Measurements from ENCODE around the gene DNAAF2.
A peak's percentile ranks its signal among the peaks of the same experiment; 100 is the strongest.

DNAAF2 gene

GRCh38 chr14:49612251-49612650 lies 22.8 kb downstream of the DNAAF2 start:
- Histone ChIP-seq H3K4me2 (no peak overlapping the region), H3K4me3 (IDR thresholded peaks at IDR 0.05; ENCODE audit: insufficient read depth, low read depth, low read length) (no peak overlapping the region), H3K79me2 (ENCODE audit: insufficient read depth, low read depth) (peaks cover 8% of the 10 kb centered on the region; the same call in 1 of the 2 replicates), H2AFZ (ENCODE audit: low read depth) (no peak overlapping the region), H3K9ac (no peak overlapping the region), H3K4me1 (ENCODE audit: low read depth, poor library complexity, severe bottlenecking) (no peaks in the 10 kb centered on the region), H4K20me1 (ENCODE audit: insufficient read depth) (no peaks in the 10 kb centered on the region), H3K36me3 (ENCODE audit: insufficient read depth) (no peaks in the 10 kb centered on the region), H3K27ac (no peak overlapping the region), H3K27me3 (ENCODE audit: insufficient read depth, low read depth) (no peaks in the 10 kb centered on the region)
- TF ChIP-seq, protein P1, sequence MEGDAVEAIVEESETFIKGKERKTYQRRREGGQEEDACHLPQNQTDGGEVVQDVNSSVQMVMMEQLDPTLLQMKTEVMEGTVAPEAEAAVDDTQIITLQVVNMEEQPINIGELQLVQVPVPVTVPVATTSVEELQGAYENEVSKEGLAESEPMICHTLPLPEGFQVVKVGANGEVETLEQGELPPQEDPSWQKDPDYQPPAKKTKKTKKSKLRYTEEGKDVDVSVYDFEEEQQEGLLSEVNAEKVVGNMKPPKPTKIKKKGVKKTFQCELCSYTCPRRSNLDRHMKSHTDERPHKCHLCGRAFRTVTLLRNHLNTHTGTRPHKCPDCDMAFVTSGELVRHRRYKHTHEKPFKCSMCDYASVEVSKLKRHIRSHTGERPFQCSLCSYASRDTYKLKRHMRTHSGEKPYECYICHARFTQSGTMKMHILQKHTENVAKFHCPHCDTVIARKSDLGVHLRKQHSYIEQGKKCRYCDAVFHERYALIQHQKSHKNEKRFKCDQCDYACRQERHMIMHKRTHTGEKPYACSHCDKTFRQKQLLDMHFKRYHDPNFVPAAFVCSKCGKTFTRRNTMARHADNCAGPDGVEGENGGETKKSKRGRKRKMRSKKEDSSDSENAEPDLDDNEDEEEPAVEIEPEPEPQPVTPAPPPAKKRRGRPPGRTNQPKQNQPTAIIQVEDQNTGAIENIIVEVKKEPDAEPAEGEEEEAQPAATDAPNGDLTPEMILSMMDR (conservative IDR thresholded peaks at IDR 0.05; ENCODE audit: low read depth, low read length), result no peak

GRCh38 chr14:49607583-49607982 lies 27.5 kb downstream of the DNAAF2 start:
- Histone ChIP-seq H4K20me1 (ENCODE audit: insufficient read depth) (no peaks in the 10 kb centered on the region), H3K4me3 (IDR thresholded peaks at IDR 0.05; ENCODE audit: insufficient read depth, low read depth, low read length) (no peak overlapping the region), H3K4me1 (ENCODE audit: low read depth, poor library complexity, severe bottlenecking) (no peaks in the 10 kb centered on the region), H3K27me3 (ENCODE audit: insufficient read depth, low read depth) (no peaks in the 10 kb centered on the region), H2AFZ (ENCODE audit: low read depth) (no peak overlapping the region), H3K9ac (no peak overlapping the region), H3K27ac (no peak overlapping the region), H3K79me2 (ENCODE audit: insufficient read depth, low read depth) (peaks cover 11% of the 10 kb centered on the region; the same call in 1 of the 2 replicates), H3K36me3 (ENCODE audit: insufficient read depth) (no peaks in the 10 kb centered on the region), H3K4me2 (no peak overlapping the region)
- TF ChIP-seq, protein P1 (conservative IDR thresholded peaks at IDR 0.05; ENCODE audit: low read depth, low read length), result no peak

GRCh38 chr14:49598485-49599300 lies 36.4 kb downstream of the DNAAF2 start, which contains the start of gene LRR1:
Gene LRR1 (plus strand): TSS chr14:49598940. CDS start chr14:49599021, 81 bp downstream.
- H3K27ac ChIP-seq, result peak within 1 kb of the TSS; percentile 94
- TF ChIP-seq, protein P1 (conservative IDR thresholded peaks at IDR 0.05; ENCODE audit: low read depth, low read length), result no peak
- peak within 1 kb of the TSS; percentile 52 for H2AFZ ChIP-seq (ENCODE audit: low read depth)
- H4K20me1 ChIP-seq (ENCODE audit: insufficient read depth), result no peaks in the 10 kb centered on the region
- peak within 1 kb of the TSS; percentile 60 for H3K4me2 ChIP-seq
- H3K4me3 ChIP-seq (IDR thresholded peaks at IDR 0.05; ENCODE audit: insufficient read depth, low read depth, low read length), result no peak within 1 kb of the TSS
- peak within 1 kb of the TSS; percentile 96 for H3K9ac ChIP-seq
- peaks cover 18% of the 10 kb centered on the region for H3K4me1 ChIP-seq (ENCODE audit: low read depth, poor library complexity, severe bottlenecking)
- no peaks in the 10 kb centered on the region for H3K36me3 ChIP-seq (ENCODE audit: insufficient read depth)
- peaks cover 47% of the 10 kb centered on the region for H3K79me2 ChIP-seq (ENCODE audit: insufficient read depth, low read depth)
- H3K27me3 ChIP-seq (ENCODE audit: insufficient read depth, low read depth), result no peaks in the 10 kb centered on the region

DNA sequence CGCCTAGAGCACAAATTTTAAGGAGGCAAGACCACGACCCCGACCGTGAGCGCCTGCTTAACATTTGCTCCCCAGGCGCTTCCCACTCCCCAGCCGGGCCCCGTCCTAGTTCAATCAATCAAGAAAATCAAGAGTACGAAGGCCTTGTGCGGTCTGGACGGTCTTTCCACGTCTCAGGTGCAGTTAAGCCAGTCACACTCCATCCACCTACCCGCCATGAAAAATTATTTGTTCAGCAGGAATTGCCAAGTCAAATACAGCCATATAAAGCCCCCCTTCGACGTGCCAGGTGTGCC lies 36.9 kb downstream of the DNAAF2 start:
- H3K4me1 ChIP-seq (ENCODE audit: low read depth, poor library complexity, severe bottlenecking), result peaks cover 18% of the 10 kb centered on the region
- H3K27me3 ChIP-seq (ENCODE audit: insufficient read depth, low read depth), result no peaks in the 10 kb centered on the region
- H4K20me1 ChIP-seq (ENCODE audit: insufficient read depth), result no peaks in the 10 kb centered on the region
- H3K79me2 ChIP-seq (ENCODE audit: insufficient read depth, low read depth), result peaks cover 46% of the 10 kb centered on the region
- peak overlapping the region; percentile 52 for H2AFZ ChIP-seq (ENCODE audit: low read depth)
- H3K9ac ChIP-seq, result peak overlapping the region; percentile 96
- TF ChIP-seq, protein P1 (conservative IDR thresholded peaks at IDR 0.05; ENCODE audit: low read depth, low read length), result no peak
- peak overlapping the region; percentile 94 for H3K27ac ChIP-seq
- no peaks in the 10 kb centered on the region for H3K36me3 ChIP-seq (ENCODE audit: insufficient read depth)
- no peak overlapping the region for H3K4me3 ChIP-seq (IDR thresholded peaks at IDR 0.05; ENCODE audit: insufficient read depth, low read depth, low read length)
- H3K4me2 ChIP-seq, result peak overlapping the region; percentile 60
